Stimulated activated CD8-positive, alpha-beta memory T cell treated with anti-CD3 and anti-CD28 coated beads, Interleukin-4, amount 100 ng/mL, for 48 hours (primary cell): ENCODE results near the gene IL31.
"Not testable (repeated sequence)": the region's sequence is repeated elsewhere in the genome, so short reads cannot be mapped to it uniquely, and the experiment has no call there.

Experiments used
- DNase-seq: peaks from one replicate; pipeline ENCODE4 v3.0.0-alpha.2; 2020

The IL31 gene

GRCh38 chr12:122174155-122174845 lies at the start of gene IL31:
IL31 (minus strand) TSS chr12:122174221; CDS start chr12:122174172, 49 bp downstream.
- DNase-seq, result peak; percentile 69

DNA sequence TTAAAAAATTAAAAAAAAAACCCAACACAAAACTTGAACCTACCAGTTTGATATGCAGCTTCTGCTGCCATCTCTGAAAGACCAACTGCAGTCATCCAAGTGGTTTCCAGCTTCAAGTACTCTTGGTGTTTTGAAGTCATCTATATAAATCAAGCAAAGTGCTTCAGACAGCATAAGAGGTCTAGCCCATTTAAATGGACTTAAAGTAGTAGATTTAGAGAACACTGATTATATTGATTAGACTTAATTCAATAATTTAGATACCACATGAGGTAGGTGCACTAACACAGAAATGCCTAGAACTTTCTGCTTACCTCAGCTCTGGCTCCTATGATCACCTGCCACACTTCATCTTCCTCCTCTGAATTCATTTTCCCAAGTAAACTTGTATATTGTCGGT lies 42.4 kb upstream of the IL31 start:
- no peak for DNase-seq

GRCh38 chr12:122215771-122216170 lies 41.8 kb upstream of the IL31 start:
- DNase-seq, result no peak

GRCh38 chr12:122208073-122208820 lies 34.2 kb upstream of the IL31 start:
- DNase-seq, result no peak

DNA sequence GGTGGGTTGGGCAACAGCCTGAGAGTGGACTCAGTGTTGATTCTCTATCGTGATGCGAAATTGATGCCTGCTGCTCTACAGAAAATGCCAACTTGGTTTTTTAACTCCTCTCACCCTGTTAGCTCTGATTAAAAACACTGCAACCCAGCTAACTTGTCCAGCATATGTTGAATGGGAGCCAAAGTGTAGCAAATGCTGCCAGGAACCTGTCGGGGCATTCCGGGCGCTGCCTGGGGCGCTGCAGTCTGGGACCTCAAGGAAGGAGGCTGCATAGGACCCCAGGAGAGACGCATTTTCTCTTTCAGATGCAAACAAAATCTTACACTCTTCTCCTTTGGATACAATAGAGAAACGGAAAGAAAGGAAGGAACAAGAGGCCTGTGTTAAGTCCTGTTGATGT lies 33.4 kb upstream of the IL31 start:
- no peak for DNase-seq

GRCh38 chr12:122206976-122207375 lies 33.0 kb upstream of the IL31 start:
- no peak for DNase-seq

DNA sequence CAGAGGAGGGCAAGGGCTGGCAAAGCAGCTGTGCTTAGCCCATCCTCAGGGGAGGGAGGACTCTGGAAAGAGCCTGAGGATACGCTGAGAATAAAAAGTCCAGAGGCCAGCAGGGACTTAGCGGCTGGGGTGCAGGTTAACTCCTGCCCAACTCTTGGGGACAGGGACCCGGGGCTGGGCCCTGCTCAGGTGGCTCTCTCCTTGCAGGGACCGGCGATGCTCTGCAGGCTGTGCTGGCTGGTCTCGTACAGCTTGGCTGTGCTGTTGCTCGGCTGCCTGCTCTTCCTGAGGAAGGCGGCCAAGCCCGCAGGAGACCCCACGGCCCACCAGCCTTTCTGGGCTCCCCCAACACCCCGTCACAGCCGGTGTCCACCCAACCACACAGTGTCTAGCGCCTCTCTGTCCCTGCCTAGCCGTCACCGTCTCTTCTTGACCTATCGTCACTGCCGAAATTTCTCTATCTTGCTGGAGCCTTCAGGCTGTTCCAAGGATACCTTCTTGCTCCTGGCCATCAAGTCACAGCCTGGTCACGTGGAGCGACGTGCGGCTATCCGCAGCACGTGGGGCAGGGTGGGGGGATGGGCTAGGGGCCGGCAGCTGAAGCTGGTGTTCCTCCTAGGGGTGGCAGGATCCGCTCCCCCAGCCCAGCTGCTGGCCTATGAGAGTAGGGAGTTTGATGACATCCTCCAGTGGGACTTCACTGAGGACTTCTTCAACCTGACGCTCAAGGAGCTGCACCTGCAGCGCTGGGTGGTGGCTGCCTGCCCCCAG lies 32.3 kb upstream of the IL31 start:
- no peak for DNase-seq

DNA sequence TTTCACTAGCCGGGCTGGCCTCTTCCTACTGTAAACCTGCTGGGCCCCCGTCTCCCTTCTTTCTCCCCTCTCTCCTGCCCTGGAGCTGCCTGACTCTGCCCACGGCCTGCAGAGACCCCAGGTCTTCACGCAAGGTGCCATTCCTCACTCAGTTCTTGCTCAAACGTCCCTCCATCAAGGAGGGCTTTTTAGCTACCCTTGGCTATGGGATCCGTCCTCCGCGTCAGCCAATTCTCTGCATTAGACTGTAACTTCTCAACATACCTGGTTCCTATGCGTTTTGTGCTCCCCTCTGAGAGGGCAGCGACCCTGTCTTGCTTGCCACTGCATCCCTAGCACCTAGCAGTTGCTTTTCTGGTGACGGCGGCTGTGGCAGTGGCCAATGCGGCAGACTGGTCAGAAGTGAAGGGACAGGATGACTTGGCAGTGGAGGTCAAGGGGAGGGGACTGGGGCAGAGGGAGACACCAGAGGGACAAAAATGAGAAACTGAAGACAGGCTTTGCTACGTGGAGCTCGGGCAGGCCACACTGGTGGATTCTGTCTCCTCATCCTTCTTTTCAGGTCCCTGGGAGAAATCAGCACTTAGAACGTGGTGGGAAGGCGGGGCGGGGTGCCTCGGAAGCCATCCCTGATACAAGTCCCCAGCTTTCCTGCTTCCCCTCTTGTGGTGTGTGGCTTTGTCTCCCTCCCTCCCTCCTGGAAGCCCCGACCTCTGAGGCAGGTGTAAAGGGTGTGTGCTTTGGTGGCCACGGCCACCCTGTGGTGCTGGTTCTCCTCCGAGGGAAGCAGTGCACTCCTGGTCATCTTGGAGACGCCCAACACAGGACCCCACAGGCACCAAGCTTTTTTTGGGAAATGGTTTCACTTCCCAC lies 31.3 kb upstream of the IL31 start:
- no peak for DNase-seq

GRCh38 chr12:122204167-122205052 lies 30.4 kb upstream of the IL31 start:
- peak; percentile 56 for DNase-seq

DNA sequence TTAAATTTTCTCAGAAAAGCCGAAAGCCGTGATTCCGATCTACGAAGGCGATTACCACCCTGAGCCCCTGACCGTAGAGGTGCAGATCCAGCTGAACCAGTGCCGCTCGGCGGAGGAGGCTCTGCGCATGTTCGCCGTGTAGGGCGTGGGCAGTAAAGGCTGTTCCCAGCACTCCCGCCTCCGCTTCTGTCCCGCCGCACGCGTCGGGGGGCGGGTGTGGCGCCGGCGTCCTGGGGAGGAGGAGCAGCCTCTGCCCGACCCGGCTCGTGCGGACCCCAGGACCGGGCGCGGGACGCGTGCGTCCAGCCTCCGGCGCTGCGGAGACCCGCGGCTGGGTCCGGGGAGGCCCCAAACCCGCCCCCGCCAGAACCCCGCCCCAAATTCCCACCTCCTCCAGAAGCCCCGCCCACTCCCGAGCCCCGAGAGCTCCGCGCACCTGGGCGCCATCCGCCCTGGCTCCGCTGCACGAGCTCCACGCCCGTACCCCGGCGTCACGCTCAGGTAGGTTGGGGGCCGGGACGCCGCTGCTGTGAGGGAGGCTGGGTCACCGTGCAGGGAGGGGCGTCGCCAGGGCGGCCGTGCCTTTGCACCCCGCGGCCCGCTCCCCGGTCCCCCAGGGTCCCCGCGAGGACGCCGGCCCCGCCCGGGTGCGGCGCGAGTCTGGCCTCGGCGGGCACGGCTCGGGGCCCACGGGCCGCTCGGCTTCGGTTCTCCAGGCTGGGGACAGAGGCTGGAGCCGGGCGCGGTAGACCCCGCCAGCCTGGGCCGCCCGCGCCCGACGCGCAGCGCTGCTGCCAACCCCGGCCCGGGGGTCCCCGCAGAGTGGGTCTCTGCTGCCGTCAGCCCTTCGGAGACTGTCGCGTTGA lies 29.5 kb upstream of the IL31 start, which contains the start of gene B3GNT4:
TSS of gene B3GNT4 (plus strand) at position 409 of the 866 bp plus-strand sequence. CDS start 910 bp downstream, outside the sequence.
- peak; percentile 76 for DNase-seq

- DNase-seq, result not testable (repeated sequence)
These were observed 28.8 kb upstream of the IL31 start for GRCh38 chr12:122202811-122203210.

DNA sequence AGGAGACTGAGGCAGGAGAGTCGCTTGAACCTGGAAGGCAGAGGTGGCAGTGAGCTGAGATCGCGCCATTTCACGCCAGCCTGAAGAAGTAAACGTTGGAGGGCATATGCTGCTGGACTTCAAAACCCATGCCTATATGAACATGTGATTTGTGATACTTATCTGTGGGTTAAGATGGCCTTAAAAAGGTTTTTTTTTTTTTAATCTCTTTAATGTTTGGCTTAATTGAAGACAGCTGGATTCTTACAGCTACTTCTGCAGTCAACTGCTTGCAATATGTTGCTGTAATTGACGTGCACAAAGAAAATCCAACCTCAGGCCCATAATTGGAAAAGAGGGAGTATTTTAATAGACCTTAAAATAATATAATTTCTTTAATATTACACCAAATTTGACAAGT lies 28.0 kb upstream of the IL31 start:
- DNase-seq, result no peak

DNA sequence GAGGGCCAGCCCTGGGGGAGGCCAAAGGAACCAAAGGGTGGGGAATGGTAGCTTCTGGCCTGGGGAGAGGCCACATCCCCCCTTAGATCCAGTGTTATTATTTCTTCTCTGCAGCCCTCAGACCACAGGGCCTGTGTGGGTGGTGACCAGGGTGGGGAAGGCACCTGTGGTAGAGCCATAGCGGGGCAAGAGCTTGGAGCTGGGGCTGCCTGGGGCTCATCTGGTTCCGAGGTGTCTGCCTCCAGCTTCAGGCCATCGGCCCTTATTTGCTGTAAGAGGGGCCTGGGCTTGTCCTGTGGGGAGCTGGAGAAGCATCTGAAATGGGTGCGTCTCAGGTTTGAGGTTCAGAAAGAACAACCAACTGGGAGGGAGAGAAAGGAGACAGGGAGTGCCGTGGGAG lies 27.4 kb upstream of the IL31 start:
- no peak for DNase-seq

GRCh38 chr12:122200541-122201175 lies 26.6 kb upstream of the IL31 start:
- no peak for DNase-seq

GRCh38 chr12:122199484-122200355 lies 25.7 kb upstream of the IL31 start:
- no peak for DNase-seq

DNA sequence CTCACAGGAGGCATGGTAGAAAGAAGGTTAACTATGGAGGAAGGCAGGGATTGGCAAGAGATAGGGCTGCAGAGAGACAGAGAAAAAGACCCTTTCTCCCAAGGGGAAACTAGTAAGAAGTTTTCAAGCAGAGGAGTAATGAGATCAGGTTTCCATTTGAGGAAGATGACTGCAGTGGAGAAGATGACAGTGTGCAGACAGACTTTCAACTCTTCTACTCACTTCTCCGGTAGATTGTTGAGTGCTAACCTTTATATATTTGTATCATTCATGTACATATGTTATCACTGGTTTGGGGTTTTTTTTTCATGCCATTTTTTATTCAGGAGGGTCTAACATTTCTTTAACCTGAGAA lies 23.6 kb upstream of the IL31 start:
- DNase-seq, result no peak

GRCh38 chr12:122195405-122195804 lies 21.4 kb upstream of the IL31 start:
- DNase-seq, result no peak

GRCh38 chr12:122194804-122195203 lies 20.8 kb upstream of the IL31 start:
- DNase-seq, result no peak

- no peak for DNase-seq
These were observed 18.4 kb upstream of the IL31 start for GRCh38 chr12:122192441-122192840.
